Measurements from ENCODE around the gene TPRN. TPM values are rescaled to one million over a fixed set of nuclear protein-coding genes. Genes with fewer than 3 reads are reported as not detected.
A peak's percentile ranks its signal among the peaks of the same experiment; 100 is the strongest.

TPRN gene
- total RNA-seq, 2 donors from 2014 or later, result 90.0 to 91.3 TPM

- peak overlapping the region; percentile 83 to 96 (median 88) for H3K27ac ChIP-seq
Measured at GRCh38 chr9:137223078-137223970, 22.8 kb upstream of the TPRN start.

GRCh38 chr9:137222190-137223077 lies 21.9 kb upstream of the TPRN start, which contains the start of gene RNF208:
RNF208 (minus strand) TSS chr9:137222240; CDS start chr9:137221212, 1,028 bp downstream.
- peak in 3 of 4 donors; percentile 37 to 47 (median 42) for DNase-seq
- no peak for ATAC-seq
- Histone ChIP-seq H3K4me3 (no peak within 1 kb of the TSS), H3K36me3 (replicated peaks in 1 of 2; ENCODE audit: insufficient read depth in 1 of 2, low read depth in 2 of 2) (no peaks in the 10 kb centered on the region), H3K27me3 (no peaks in the 10 kb centered on the region), H3K9me3 (no peaks in the 10 kb centered on the region), H3K27ac (peak within 1 kb of the TSS; percentile 83 to 96 (median 88)), H3K4me1 (peaks cover 65% of the 10 kb centered on the region)
- 8 to 12% methylated on average over 5 to 86 of the region's 88 CpGs for WGBS, 2 donors
- intact Hi-C loops (cut with DNase I), result no loop called here
- TF ChIP-seq POLR2A (IDR thresholded peaks at IDR 0.05) (no peak), CTCF (IDR thresholded peaks at IDR 0.05) (no peak)

More at GRCh38 chr9:137223078-137223970, 22.8 kb upstream of the TPRN start:
- Histone ChIP-seq H3K36me3 (replicated peaks in 1 of 2; ENCODE audit: insufficient read depth in 1 of 2, low read depth in 2 of 2) (no peaks in the 10 kb centered on the region), H3K9me3 (no peaks in the 10 kb centered on the region), H3K27me3 (no peaks in the 10 kb centered on the region), H3K4me3 (peak overlapping the region; percentile 57 to 83), H3K4me1 (peaks cover 63% of the 10 kb centered on the region)
- TF ChIP-seq POLR2A (IDR thresholded peaks at IDR 0.05) (peak; percentile 20 to 62 (median 59)), CTCF (IDR thresholded peaks at IDR 0.05) (no peak)
- peak; percentile 97 to 99 (median 98) for DNase-seq
- ATAC-seq, result peak; percentile 81
- WGBS, 2 donors, result 3% methylated on average over 44 of the region's 63 CpGs; no CpG with 5 or more reads in 1 of the 2 donors
- intact Hi-C loops (cut with DNase I), result no loop called here

- Histone ChIP-seq H3K27me3 (no peaks in the 10 kb centered on the region), H3K36me3 (replicated peaks in 1 of 2; ENCODE audit: insufficient read depth in 1 of 2, low read depth in 2 of 2) (no peaks in the 10 kb centered on the region), H3K4me1 (peaks cover 63% of the 10 kb centered on the region), H3K9me3 (no peaks in the 10 kb centered on the region), H3K4me3 (no peak overlapping the region), H3K27ac (peak overlapping the region; percentile 37 to 83 (median 57))
- DNase-seq, result peak in 3 of 4 donors; percentile 39 to 45 (median 44)
- TF ChIP-seq POLR2A (IDR thresholded peaks at IDR 0.05), result no peak
- no peak for TF ChIP-seq CTCF (IDR thresholded peaks at IDR 0.05)
- intact Hi-C loops (cut with DNase I), result no loop called here
- no peak for ATAC-seq
- WGBS, 2 donors, result 7% methylated on average over 38 of the region's 61 CpGs; no CpG with 5 or more reads in 1 of the 2 donors
Measured at GRCh38 chr9:137221506-137222111, 21.1 kb upstream of the TPRN start.

GRCh38 chr9:137221095-137221505 lies 20.6 kb upstream of the TPRN start:
- Histone ChIP-seq H3K36me3 (replicated peaks in 1 of 2; ENCODE audit: insufficient read depth in 1 of 2, low read depth in 2 of 2) (no peaks in the 10 kb centered on the region), H3K27ac (peak overlapping the region; percentile 37 to 83 (median 57)), H3K4me3 (no peak overlapping the region), H3K27me3 (no peaks in the 10 kb centered on the region), H3K9me3 (no peaks in the 10 kb centered on the region), H3K4me1 (peaks cover 61% of the 10 kb centered on the region)
- no peak for ATAC-seq
- DNase-seq, result no peak
- WGBS, 2 donors, result 83% methylated on average over 9 of the region's 14 CpGs; no CpG with 5 or more reads in 1 of the 2 donors
- TF ChIP-seq POLR2A (IDR thresholded peaks at IDR 0.05) (no peak), CTCF (IDR thresholded peaks at IDR 0.05) (no peak)
- intact Hi-C loops (cut with DNase I), result no loop called here

Data from body of pancreas (tissue), 4 donors.